GM12865 (cell line): ENCODE measurements around the gene CENPB.
"Not testable (repeated sequence)": the region's sequence is repeated elsewhere in the genome, so short reads cannot be mapped to it uniquely, and the experiment has no call there.

Experiments
- DNase-seq: peaks from one replicate; pipeline ENCODE4 v3.0.0; 2010; ENCODE audit warnings: low read depth
- H3K4me3 ChIP-seq: 2 replicates; pipeline ENCODE4 v1.5.1; 2011; ENCODE audit warnings: mild to moderate bottlenecking, low read depth, low read length, control low read depth
- TF ChIP-seq, protein P1 (sequence below): IDR thresholded peaks from 2 replicates; pipeline ENCODE4 v1.5.1; 2011; ENCODE audit warnings: low read length, control low read depth, low read depth, inconsistent platforms; ENCODE audit not compliant: insufficient read depth; ENCODE audit errors: missing control alignments

CENPB gene

DNA sequence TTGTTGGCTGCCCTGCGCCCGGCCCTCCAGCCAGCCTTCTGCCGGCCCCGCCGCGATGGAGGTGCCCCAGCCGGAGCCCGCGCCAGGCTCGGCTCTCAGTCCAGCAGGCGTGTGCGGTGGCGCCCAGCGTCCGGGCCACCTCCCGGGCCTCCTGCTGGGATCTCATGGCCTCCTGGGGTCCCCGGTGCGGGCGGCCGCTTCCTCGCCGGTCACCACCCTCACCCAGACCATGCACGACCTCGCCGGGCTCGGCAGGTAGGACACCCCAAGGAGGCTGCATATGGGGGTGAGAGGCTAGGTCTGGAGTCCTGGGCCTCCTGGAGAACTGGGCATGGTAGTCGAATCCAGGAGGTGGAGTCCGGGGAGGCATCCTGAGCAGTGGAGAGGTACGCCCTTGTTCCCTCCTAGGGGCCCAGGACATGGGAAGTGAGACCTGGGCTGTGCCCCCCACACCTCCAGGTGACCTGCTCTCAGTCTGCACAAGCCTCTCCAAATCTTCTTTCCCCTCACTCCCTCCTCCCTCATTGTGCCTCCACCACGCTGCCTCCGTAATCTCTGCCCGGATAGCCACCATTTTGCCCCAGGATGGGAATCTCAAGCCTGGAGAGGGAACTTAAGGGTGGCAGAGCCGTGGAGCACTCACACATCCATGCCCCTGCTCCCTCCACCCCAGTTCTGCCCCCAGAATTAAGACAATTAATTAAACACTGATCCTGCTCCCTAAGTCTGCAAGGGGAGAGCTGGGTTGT lies 10.1 kb upstream of the CENPB start:
- DNase-seq: no peak
- TF ChIP-seq, protein P1, sequence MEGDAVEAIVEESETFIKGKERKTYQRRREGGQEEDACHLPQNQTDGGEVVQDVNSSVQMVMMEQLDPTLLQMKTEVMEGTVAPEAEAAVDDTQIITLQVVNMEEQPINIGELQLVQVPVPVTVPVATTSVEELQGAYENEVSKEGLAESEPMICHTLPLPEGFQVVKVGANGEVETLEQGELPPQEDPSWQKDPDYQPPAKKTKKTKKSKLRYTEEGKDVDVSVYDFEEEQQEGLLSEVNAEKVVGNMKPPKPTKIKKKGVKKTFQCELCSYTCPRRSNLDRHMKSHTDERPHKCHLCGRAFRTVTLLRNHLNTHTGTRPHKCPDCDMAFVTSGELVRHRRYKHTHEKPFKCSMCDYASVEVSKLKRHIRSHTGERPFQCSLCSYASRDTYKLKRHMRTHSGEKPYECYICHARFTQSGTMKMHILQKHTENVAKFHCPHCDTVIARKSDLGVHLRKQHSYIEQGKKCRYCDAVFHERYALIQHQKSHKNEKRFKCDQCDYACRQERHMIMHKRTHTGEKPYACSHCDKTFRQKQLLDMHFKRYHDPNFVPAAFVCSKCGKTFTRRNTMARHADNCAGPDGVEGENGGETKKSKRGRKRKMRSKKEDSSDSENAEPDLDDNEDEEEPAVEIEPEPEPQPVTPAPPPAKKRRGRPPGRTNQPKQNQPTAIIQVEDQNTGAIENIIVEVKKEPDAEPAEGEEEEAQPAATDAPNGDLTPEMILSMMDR: no peak
- peak overlapping the region; percentile 91 for H3K4me3 ChIP-seq

- peak; percentile 92 for DNase-seq
- peak within 1 kb of the TSS; percentile 91 for H3K4me3 ChIP-seq
- TF ChIP-seq, protein P1: peak; percentile 38
These were observed 9.2 kb upstream of the CENPB start, which contains the start of gene CDC25B for GRCh38 chr20:3795511-3796468. CDC25B (plus strand) TSS chr20:3796310; CDS start chr20:3796532, 222 bp downstream.

DNA sequence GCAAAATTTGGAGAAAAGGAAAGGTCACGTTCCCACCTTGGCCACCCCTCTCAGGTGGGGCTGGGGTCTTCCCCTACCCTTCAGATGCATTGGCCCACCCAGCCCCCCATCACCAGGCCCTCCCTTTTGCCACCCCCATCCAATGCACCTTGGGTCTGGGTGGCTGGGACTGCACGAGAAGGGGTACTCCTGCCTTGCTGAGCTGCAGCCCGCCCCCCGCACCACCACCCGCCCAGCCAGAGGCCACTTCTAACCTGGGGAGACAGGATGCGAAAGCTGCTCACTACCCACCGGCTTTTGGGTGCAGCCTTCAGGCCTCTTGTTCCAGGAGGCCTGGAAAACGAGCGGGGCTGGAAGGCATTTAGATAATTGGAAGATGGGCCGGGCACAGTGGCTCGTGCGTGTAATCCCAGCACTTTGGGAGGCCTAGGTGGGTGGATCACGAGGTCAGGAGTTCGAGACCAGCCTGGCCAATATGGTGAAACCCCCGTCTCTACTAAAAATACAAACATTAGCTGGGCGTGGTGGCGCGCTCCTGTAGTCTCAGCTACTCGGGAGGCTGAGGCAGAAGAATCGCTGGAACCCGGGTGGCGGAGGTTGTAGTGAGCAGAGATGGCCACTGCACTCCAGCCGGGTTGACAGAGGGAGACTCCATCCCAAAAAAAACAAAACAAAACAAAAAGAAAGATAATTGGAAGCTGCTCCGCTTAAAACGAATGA lies 8.3 kb upstream of the CENPB start:
- TF ChIP-seq, protein P1: no peak
- no peak for DNase-seq
- peak overlapping the region; percentile 91 for H3K4me3 ChIP-seq

GRCh38 chr20:3794168-3794567 lies 7.6 kb upstream of the CENPB start:
- DNase-seq, H3K4me3 ChIP-seq: not testable (repeated sequence)

GRCh38 chr20:3789201-3789600 lies 2.7 kb upstream of the CENPB start:
- not testable (repeated sequence) for DNase-seq, H3K4me3 ChIP-seq

- DNase-seq: no peak
- TF ChIP-seq, protein P1: no peak
These were observed 2.2 kb upstream of the CENPB start for GRCh38 chr20:3788685-3789155.

GRCh38 chr20:3787324-3788014 lies 929 bp upstream of the CENPB start:
- no peak for DNase-seq
- TF ChIP-seq, protein P1: no peak
- H3K4me3 ChIP-seq: peak overlapping the region; percentile 47

More at GRCh38 chr20:3788685-3789155, 2.2 kb upstream of the CENPB start:
- H3K4me3 ChIP-seq: no peak overlapping the region
